ENCODE results near the gene DHX16.
"Not testable (repeated sequence)": the region's sequence is repeated elsewhere in the genome, so short reads cannot be mapped to it uniquely, and the experiment has no call there.

DHX16 gene

DNA sequence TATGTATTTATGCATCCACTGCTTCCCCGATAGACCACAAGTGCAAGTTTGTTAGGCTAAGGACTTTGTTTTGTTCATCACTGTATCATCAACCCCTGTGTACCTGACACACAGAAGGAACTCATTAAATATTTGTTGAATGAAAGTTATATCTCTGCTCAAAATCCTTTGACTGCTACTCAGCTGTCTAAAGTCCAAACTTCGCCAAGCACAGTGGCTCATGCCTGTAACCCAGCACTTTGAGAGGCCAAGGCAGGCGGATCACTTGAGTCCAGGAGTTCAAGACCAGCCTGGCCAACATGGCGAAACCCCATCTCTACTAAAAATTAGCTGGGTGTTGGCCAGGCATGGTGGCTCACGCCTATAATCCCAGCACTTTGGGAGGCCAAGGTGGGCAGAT lies 14.9 kb downstream of the DHX16 start:
- H3K9ac ChIP-seq (ENCODE audit: low read length); DNase-seq; H2BK12ac ChIP-seq (ENCODE audit: low read length); H3K9me3 ChIP-seq (ENCODE audit: insufficient read depth, low read depth, low read length); H2BK5ac ChIP-seq (ENCODE audit: low read depth, low read length, poor library complexity); H3K4me1 ChIP-seq (ENCODE audit: control insufficient read depth in 1 of 2, insufficient read depth in 2 of 2, low read length in 2 of 2); H4K91ac ChIP-seq (ENCODE audit: low read depth, low read length); H3K4ac ChIP-seq (ENCODE audit: low read depth, low read length); H3K27ac ChIP-seq (ENCODE audit: low read depth, low read length); H3K18ac ChIP-seq (ENCODE audit: low read length); H4K12ac ChIP-seq (ENCODE audit: low read depth, low read length); H3K79me2 ChIP-seq (ENCODE audit: control insufficient read depth, insufficient read depth, low read length, poor library complexity); H4K8ac ChIP-seq (ENCODE audit: low read depth, low read length); H3K23ac ChIP-seq (ENCODE audit: low read length); H2AFZ ChIP-seq (ENCODE audit: insufficient read depth, low read length, poor library complexity); H2AK5ac ChIP-seq (ENCODE audit: low read length); H3K79me1 ChIP-seq (ENCODE audit: low read length); H3K14ac ChIP-seq (ENCODE audit: low read length); H3K4me2 ChIP-seq (ENCODE audit: low read length); H3K27me3 ChIP-seq (ENCODE audit: insufficient read depth, low read length); H2BK120ac ChIP-seq (ENCODE audit: insufficient read depth, low read length, poor library complexity); H3K4me3 ChIP-seq (ENCODE audit: low read depth, low read length): not testable (repeated sequence)
- no CpG with 5 or more reads among the region's 5 CpGs for WGBS (ENCODE audit: extremely low coverage, insufficient coverage, insufficient read length)
- peaks cover 62 to 82% of the 10 kb centered on the region in 2 experiments for H3K36me3 ChIP-seq (ENCODE audit: control insufficient read depth in 1 of 2, insufficient read depth in 2 of 2, low read length in 2 of 2)

GRCh38 chr6:30657454-30657853 lies 15.4 kb downstream of the DHX16 start:
- Histone ChIP-seq H2BK5ac (ENCODE audit: low read depth, low read length, poor library complexity) (no peak overlapping the region), H3K9ac (ENCODE audit: low read length) (no peak overlapping the region), H4K12ac (ENCODE audit: low read depth, low read length) (no peak overlapping the region), H3K4me3 (ENCODE audit: low read depth, low read length) (no peak overlapping the region), H2AFZ (ENCODE audit: insufficient read depth, low read length, poor library complexity) (no peak overlapping the region), H3K27me3 (ENCODE audit: insufficient read depth, low read length) (no peaks in the 10 kb centered on the region), H3K4me2 (ENCODE audit: low read length) (no peak overlapping the region), H3K14ac (ENCODE audit: low read length) (no peak overlapping the region), H3K9me3 (ENCODE audit: insufficient read depth, low read depth, low read length) (peaks cover 1% of the 10 kb centered on the region), H3K27ac (ENCODE audit: low read depth, low read length) (no peak overlapping the region), H2AK5ac (ENCODE audit: low read length) (no peak overlapping the region), H4K91ac (ENCODE audit: low read depth, low read length) (no peak overlapping the region), H3K79me1 (ENCODE audit: low read length) (no peaks in the 10 kb centered on the region), H2BK120ac (ENCODE audit: insufficient read depth, low read length, poor library complexity) (no peak overlapping the region), H4K8ac (ENCODE audit: low read depth, low read length) (no peak overlapping the region), H3K36me3 (ENCODE audit: control insufficient read depth in 1 of 2, insufficient read depth in 2 of 2, low read length in 2 of 2) (peaks cover 62 to 82% of the 10 kb centered on the region in 2 experiments), H3K23ac (ENCODE audit: low read length) (no peak overlapping the region), H3K4ac (ENCODE audit: low read depth, low read length) (no peak overlapping the region), H3K79me2 (ENCODE audit: control insufficient read depth, insufficient read depth, low read length, poor library complexity) (no peaks in the 10 kb centered on the region), H3K4me1 (ENCODE audit: control insufficient read depth in 1 of 2, insufficient read depth in 2 of 2, low read length in 2 of 2) (no peaks in the 10 kb centered on the region), H3K18ac (ENCODE audit: low read length) (no peak overlapping the region), H2BK12ac (ENCODE audit: low read length) (no peak overlapping the region)
- DNase-seq, result no peak

- Histone ChIP-seq H4K91ac (ENCODE audit: low read depth, low read length) (no peak overlapping the region), H2BK120ac (ENCODE audit: insufficient read depth, low read length, poor library complexity) (no peak overlapping the region), H3K79me1 (ENCODE audit: low read length) (no peaks in the 10 kb centered on the region), H3K23ac (ENCODE audit: low read length) (no peak overlapping the region), H3K9ac (ENCODE audit: low read length) (peak overlapping the region; percentile 35), H2BK12ac (ENCODE audit: low read length) (no peak overlapping the region), H4K12ac (ENCODE audit: low read depth, low read length) (no peak overlapping the region), H3K9me3 (ENCODE audit: insufficient read depth, low read depth, low read length) (peaks cover 1% of the 10 kb centered on the region), H2AK5ac (ENCODE audit: low read length) (no peak overlapping the region), H3K79me2 (ENCODE audit: control insufficient read depth, insufficient read depth, low read length, poor library complexity) (no peaks in the 10 kb centered on the region), H3K4me3 (ENCODE audit: low read depth, low read length) (no peak overlapping the region), H4K8ac (ENCODE audit: low read depth, low read length) (no peak overlapping the region), H3K14ac (ENCODE audit: low read length) (no peak overlapping the region), H3K4ac (ENCODE audit: low read depth, low read length) (no peak overlapping the region), H3K27me3 (ENCODE audit: insufficient read depth, low read length) (no peaks in the 10 kb centered on the region), H2BK5ac (ENCODE audit: low read depth, low read length, poor library complexity) (no peak overlapping the region), H2AFZ (ENCODE audit: insufficient read depth, low read length, poor library complexity) (no peak overlapping the region), H3K27ac (ENCODE audit: low read depth, low read length) (no peak overlapping the region), H3K4me1 (ENCODE audit: control insufficient read depth in 1 of 2, insufficient read depth in 2 of 2, low read length in 2 of 2) (no peaks in the 10 kb centered on the region), H3K4me2 (ENCODE audit: low read length) (no peak overlapping the region), H3K36me3 (ENCODE audit: control insufficient read depth in 1 of 2, insufficient read depth in 2 of 2, low read length in 2 of 2) (peaks cover 62 to 80% of the 10 kb centered on the region in 2 experiments), H3K18ac (ENCODE audit: low read length) (no peak overlapping the region)
- DNase-seq, result no peak
- WGBS (ENCODE audit: extremely low coverage, insufficient coverage, insufficient read length), result no CpG with 5 or more reads among the region's 7 CpGs
Measured at GRCh38 chr6:30656513-30656912, 16.3 kb downstream of the DHX16 start.

DNA sequence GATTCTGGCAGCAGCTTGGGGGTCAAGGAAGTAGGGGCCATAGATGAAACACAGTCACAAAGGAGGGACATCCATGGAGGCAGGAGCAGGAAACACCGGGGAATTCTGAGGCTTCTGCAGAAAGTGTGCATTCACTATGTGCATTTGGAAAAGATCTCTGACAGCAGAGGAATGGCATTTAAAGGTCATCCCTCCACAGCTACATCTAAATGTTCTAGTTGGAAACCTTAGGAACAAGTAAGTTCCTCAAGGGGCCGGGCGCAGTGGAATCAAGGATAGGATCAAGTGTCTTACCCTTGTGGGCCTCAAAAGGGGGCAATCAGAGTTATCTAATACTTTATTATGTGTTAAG lies 17.1 kb downstream of the DHX16 start:
- no peak overlapping the region for H2AK5ac ChIP-seq (ENCODE audit: low read length)
- H4K91ac ChIP-seq (ENCODE audit: low read depth, low read length), result no peak overlapping the region
- no peak overlapping the region for H4K12ac ChIP-seq (ENCODE audit: low read depth, low read length)
- H3K27me3 ChIP-seq (ENCODE audit: insufficient read depth, low read length), result no peaks in the 10 kb centered on the region
- H2BK5ac ChIP-seq (ENCODE audit: low read depth, low read length, poor library complexity), result no peak overlapping the region
- H3K23ac ChIP-seq (ENCODE audit: low read length), result no peak overlapping the region
- peaks cover 1% of the 10 kb centered on the region for H3K9me3 ChIP-seq (ENCODE audit: insufficient read depth, low read depth, low read length)
- H3K27ac ChIP-seq (ENCODE audit: low read depth, low read length), result no peak overlapping the region
- no peak overlapping the region for H3K4me2 ChIP-seq (ENCODE audit: low read length)
- H3K79me2 ChIP-seq (ENCODE audit: control insufficient read depth, insufficient read depth, low read length, poor library complexity), result no peaks in the 10 kb centered on the region
- no peaks in the 10 kb centered on the region for H3K4me1 ChIP-seq (ENCODE audit: control insufficient read depth in 1 of 2, insufficient read depth in 2 of 2, low read length in 2 of 2)
- peaks cover 65 to 78% of the 10 kb centered on the region in 2 experiments for H3K36me3 ChIP-seq (ENCODE audit: control insufficient read depth in 1 of 2, insufficient read depth in 2 of 2, low read length in 2 of 2)
- H3K4ac ChIP-seq (ENCODE audit: low read depth, low read length), result no peak overlapping the region
- H3K14ac ChIP-seq (ENCODE audit: low read length), result no peak overlapping the region
- no peak overlapping the region for H3K4me3 ChIP-seq (ENCODE audit: low read depth, low read length)
- H3K18ac ChIP-seq (ENCODE audit: low read length), result no peak overlapping the region
- no peak for DNase-seq
- H2BK12ac ChIP-seq (ENCODE audit: low read length), result no peak overlapping the region
- H2AFZ ChIP-seq (ENCODE audit: insufficient read depth, low read length, poor library complexity), result no peak overlapping the region
- H3K79me1 ChIP-seq (ENCODE audit: low read length), result no peaks in the 10 kb centered on the region
- no peak overlapping the region for H3K9ac ChIP-seq (ENCODE audit: low read length)
- WGBS (ENCODE audit: extremely low coverage, insufficient coverage, insufficient read length), result no CpG with 5 or more reads among the region's 3 CpGs
- H2BK120ac ChIP-seq (ENCODE audit: insufficient read depth, low read length, poor library complexity), result no peak overlapping the region
- no peak overlapping the region for H4K8ac ChIP-seq (ENCODE audit: low read depth, low read length)

Data from trophoblast cell (in vitro differentiated cells and primary cell).